PFSK-1 (cell line): ENCODE measurements around the gene BZW2.

ENCODE experiments used
- FOXP2 ChIP-seq: optimal IDR thresholded peaks from 2 replicates; pipeline ENCODE3; 2011; ENCODE audit warnings: borderline replicate concordance, control low read depth, inconsistent platforms; ENCODE audit not compliant: insufficient read depth; ENCODE audit errors: extremely low read length, extremely low read depth
- POLR2AphosphoS5 ChIP-seq: IDR thresholded peaks from 2 replicates; pipeline ENCODE4 v1.6.1; 2012; ENCODE audit warnings: low read depth, mild to moderate bottlenecking, control low read depth, low read length, moderate library complexity
- REST ChIP-seq, 2 experiments: IDR thresholded peaks; 2 replicates each; pipeline versions ENCODE4 v1.6.1 to v1.8.0; 2011 to 2012; ENCODE audit warnings: low read depth in 2 of 2, low read length in 2 of 2, control low read depth in 1 of 2, inconsistent platforms in 1 of 2, mild to moderate bottlenecking in 1 of 2, moderate library complexity in 1 of 2; ENCODE audit not compliant: insufficient read depth in 1 of 2
- SIN3A ChIP-seq: IDR thresholded peaks from 2 replicates; pipeline ENCODE4 v1.6.1; 2012; ENCODE audit warnings: mild to moderate bottlenecking, low read length, moderate library complexity, borderline replicate concordance; ENCODE audit not compliant: insufficient read depth
- TAF1 ChIP-seq: IDR thresholded peaks from 2 replicates; pipeline ENCODE4 v1.6.1; 2012; ENCODE audit warnings: low read length, control low read depth, borderline replicate concordance; ENCODE audit not compliant: insufficient read depth

BZW2 gene

GRCh38 chr7:16644636-16645592, 1.1 kb upstream of the BZW2 start:
- no peak for TF ChIP-seq TAF1
- TF ChIP-seq REST (IDR thresholded peaks at IDR 0.05; ENCODE audit: insufficient read depth in 1 of 2, low read depth in 2 of 2, low read length in 2 of 2), result no peak
- no peak for TF ChIP-seq POLR2AphosphoS5
- no peak for TF ChIP-seq SIN3A
- TF ChIP-seq FOXP2, result no peak

- TF ChIP-seq FOXP2 (no peak), SIN3A (peak; percentile 16; the same call in 1 of the 2 replicates), TAF1 (no peak), POLR2AphosphoS5 (no peak; the same call in 1 of the 2 replicates), REST (IDR thresholded peaks at IDR 0.05; ENCODE audit: insufficient read depth in 1 of 2, low read depth in 2 of 2, low read length in 2 of 2) (no peak)
Measured at GRCh38 chr7:16646472-16647072, 591 bp downstream of the BZW2 start.

GRCh38 chr7:16647435-16647960, 1.5 kb downstream of the BZW2 start:
- TF ChIP-seq SIN3A (no peak), TAF1 (no peak), FOXP2 (no peak), REST (IDR thresholded peaks at IDR 0.05; ENCODE audit: insufficient read depth in 1 of 2, low read depth in 2 of 2, low read length in 2 of 2) (no peak), POLR2AphosphoS5 (no peak)

GRCh38 chr7:16648551-16648950, 2.6 kb downstream of the BZW2 start:
- TF ChIP-seq POLR2AphosphoS5 (no peak), FOXP2 (no peak), SIN3A (no peak), TAF1 (no peak), REST (IDR thresholded peaks at IDR 0.05; ENCODE audit: insufficient read depth in 1 of 2, low read depth in 2 of 2, low read length in 2 of 2) (no peak)
